HepG2 (cell line): ENCODE data around the gene MAPK9. TPM values are rescaled to one million over a fixed set of nuclear protein-coding genes. Genes with fewer than 3 reads are reported as not detected.

Source experiments
- ATAC-seq: fragments of 200-7000 bp; cut with Tn5 transposase; 3 replicates; pipeline ENCODE4 v1.9.1; 2020; ENCODE audit warnings: mild to moderate bottlenecking, moderate library complexity
- BruUV-seq: library from RNA; stranded (reverse); fragments of 400-500 nt; replicated peaks from 2 replicates; lab custom pipeline; 2021; lab: Mats Ljungman, UMichigan
- CTCF ChIA-PET: fragments of 300-600 bp; formaldehyde crosslinking; extraction: SDS; loops from one replicate; lab custom pipeline; 2021; ENCODE audit warnings: low total read pairs, inconsistent platforms, low intra/inter-chr PET ratio; lab: Yijun Ruan, JAX
- POLR2A ChIA-PET: fragments of 350-600 bp; sonication (Branson Sonifier 250); formaldehyde crosslinking; loops from one replicate; lab custom pipeline; 2020; ENCODE audit warnings: antibody characterized with exemption, inconsistent platforms; lab: Yijun Ruan, JAX
- DNase-seq: peaks from one replicate; pipeline ENCODE4 v3.0.0-alpha.2; 2015; ENCODE audit warnings: low spot score
- FAIRE-seq: peaks from 3 replicates; lab custom pipeline; 2011; peaks lifted over from hg19 to GRCh38; lab: Jason Lieb, UNC
- H2AFZ ChIP-seq: one replicate; pipeline ENCODE4 v1.6.1; 2011; ENCODE audit warnings: low read length, inconsistent platforms
- H3K27ac ChIP-seq: fragments of 300-600 bp; 3 replicates; pipeline ENCODE4 v1.8.0; 2011; ENCODE audit warnings: mixed run types, mild to moderate bottlenecking, mixed read lengths, low read length, inconsistent platforms; ENCODE audit not compliant: insufficient read depth; ENCODE audit errors: extremely low read length
- H3K27me3 ChIP-seq, 2 experiments: fragments of 200-600 bp in 1 of 2; 2 replicates in 1 of 2; 3 replicates in 1 of 2; pipeline versions ENCODE4 v1.6.0 to v1.8.0; 2011; ENCODE audit warnings: low read length in 2 of 2, mild to moderate bottlenecking in 2 of 2, moderate library complexity in 2 of 2, inconsistent platforms in 1 of 2; ENCODE audit not compliant: insufficient read depth in 2 of 2, control insufficient read depth in 1 of 2
- H3K36me3 ChIP-seq, 2 experiments: fragments of 200-600 bp in 1 of 2; replicated peaks in 1 of 2; 2 replicates in 1 of 2; 3 replicates in 1 of 2; pipeline versions ENCODE4 v1.5.1 to v1.8.0; 2011; ENCODE audit warnings: low read length in 2 of 2, inconsistent platforms in 1 of 2; ENCODE audit not compliant: insufficient read depth in 2 of 2, control insufficient read depth in 1 of 2
- H3K4me1 ChIP-seq: 2 replicates; pipeline ENCODE4 v1.5.1; 2012; ENCODE audit warnings: low read length, inconsistent platforms; ENCODE audit not compliant: insufficient read depth
- H3K4me2 ChIP-seq: 2 replicates; pipeline ENCODE4 v1.6.0; 2011; ENCODE audit warnings: low read depth, low read length, inconsistent platforms
- H3K4me3 ChIP-seq, 3 experiments: fragments of 200-600 bp in 1 of 3; sonication (generic), shearing (Covaris generic) in 1 of 3; replicated peaks in 1 of 3; 2 replicates each; pipeline ENCODE4 v1.5.1; 2011 to 2016; ENCODE audit warnings: low read length in 3 of 3, inconsistent platforms in 2 of 3, low read depth in 2 of 3, mild to moderate bottlenecking in 2 of 3, control low read depth in 1 of 3, mixed read lengths in 1 of 3; ENCODE audit not compliant: insufficient read depth in 1 of 3
- H3K79me2 ChIP-seq: one replicate; pipeline ENCODE4 v1.6.1; 2011; ENCODE audit warnings: low read length, inconsistent platforms; ENCODE audit not compliant: insufficient read depth
- H3K9ac ChIP-seq: 2 replicates; pipeline ENCODE4 v1.6.0; 2011; ENCODE audit warnings: mild to moderate bottlenecking, low read depth, low read length, inconsistent platforms; ENCODE audit not compliant: insufficient read depth
- H3K9me3 ChIP-seq: 2 replicates; pipeline ENCODE4 v1.5.1; 2012; ENCODE audit warnings: mild to moderate bottlenecking, low read length
- H4K20me1 ChIP-seq: 2 replicates; pipeline ENCODE4 v1.6.0; 2011; ENCODE audit warnings: inconsistent platforms, mild to moderate bottlenecking, low read length, moderate library complexity; ENCODE audit not compliant: insufficient read depth
- ERF ChIP-seq: IDR thresholded peaks from 2 replicates; pipeline ENCODE4 v1.6.1; 2018; ENCODE audit warnings: missing biosample characterization, missing genetic modification reagents
- FIP1L1 ChIP-seq: fragments of 200-400 bp; formaldehyde crosslinking; IDR thresholded peaks from 2 replicates; pipeline ENCODE4 v1.6.1; 2018; ENCODE audit warnings: low read depth, mild to moderate bottlenecking, low read length, moderate library complexity, borderline replicate concordance; ENCODE audit not compliant: insufficient read depth
- FOXA1 ChIP-seq, 2 experiments: fragments of 450-650 bp in 1 of 2; sonication (generic) in 1 of 2; formaldehyde crosslinking in 1 of 2; IDR thresholded peaks; 2 replicates each; pipeline versions ENCODE4 v1.4.0 to v1.6.1; 2016 to 2020; ENCODE audit warnings: missing genetic modification reagents in 1 of 2
- KDM2A ChIP-seq: sonication (generic); formaldehyde crosslinking; IDR thresholded peaks from 2 replicates; pipeline ENCODE4 v1.4.0; 2020; ENCODE audit warnings: low read depth, missing genetic modification reagents, borderline replicate concordance
- MXD4 ChIP-seq: IDR thresholded peaks from 2 replicates; pipeline ENCODE4 v1.6.1; 2016; ENCODE audit warnings: mild to moderate bottlenecking, missing biosample characterization, missing genetic modification reagents
- ZFP36 ChIP-seq: fragments of 150-350 bp; IDR thresholded peaks from 2 replicates; pipeline ENCODE4 v1.6.1; 2018; ENCODE audit warnings: borderline replicate concordance, low read length, low read depth; ENCODE audit not compliant: partially characterized antibody
- ZFP37 ChIP-seq: sonication (generic); formaldehyde crosslinking; IDR thresholded peaks from 2 replicates; pipeline ENCODE4 v1.4.0; 2020; ENCODE audit warnings: missing genetic modification reagents, borderline replicate concordance
- ZIK1 ChIP-seq: sonication (generic); formaldehyde crosslinking; IDR thresholded peaks from 2 replicates; pipeline ENCODE4 v1.5.0; 2020; ENCODE audit warnings: mild to moderate bottlenecking, low read depth, missing genetic modification reagents, borderline replicate concordance
- ZNF331 ChIP-seq: sonication (generic); formaldehyde crosslinking; IDR thresholded peaks from 2 replicates; pipeline ENCODE4 v1.4.0; 2020; ENCODE audit warnings: missing genetic modification reagents
- ZNF607 ChIP-seq: sonication (generic); formaldehyde crosslinking; IDR thresholded peaks from 2 replicates; pipeline ENCODE4 v1.5.1; 2020; ENCODE audit warnings: missing genetic modification reagents, mild to moderate bottlenecking, borderline replicate concordance
- ZNF709 ChIP-seq: sonication (generic); formaldehyde crosslinking; IDR thresholded peaks from 2 replicates; pipeline ENCODE4 v1.5.0; 2020; ENCODE audit warnings: mild to moderate bottlenecking, missing genetic modification reagents
- ZNF780A ChIP-seq: sonication (generic); formaldehyde crosslinking; IDR thresholded peaks from 2 replicates; pipeline ENCODE4 v1.8.0; 2022; ENCODE audit warnings: mild to moderate bottlenecking, missing genetic modification reagents, moderate library complexity
- WGBS: methylation state at CpG from one replicate; pipeline ENCODE4 v1.1.6; 2017; ENCODE audit warnings: low lambda C conversion rate; 5-methylcytosine and 5-hydroxymethylcytosine counted together
- in situ Hi-C: cut with HindIII; loops from 2 replicates; pipeline ENCODE4 v1.10.0; 2017; ENCODE audit warnings: low pct_unique_long_range_greater_than_20kb; ENCODE audit not compliant: extremely low pct_ligation_motif_present
- intact Hi-C: fragments of 100-400 bp; cut with micrococcal nuclease; formaldehyde crosslinking; loops from one replicate; pipeline ENCODE4 v1.10.0; 2022; ENCODE audit not compliant: unreplicated experiment
- polyA plus RNA-seq, 8 experiments: library from polyadenylated mRNA; depleted of rRNA in 3 of 8; stranded (reverse) in 7 of 8; unstranded in 1 of 8; fragments of >200 nt; fragmentation: Illumina TruSeq in 4 of 8; extraction: Trizol in 4 of 8; gene quantifications; 2 replicates each; pipeline versions ENCODE4 v1.2.1 to v1.2.3, GENCODE V29; 2011 to 2016; ENCODE audit warnings: low read depth in 4 of 8, missing spikeins in 1 of 8, mixed read lengths in 1 of 8; ENCODE audit not compliant: insufficient read depth in 1 of 8
- total RNA-seq, 5 experiments: library from RNA; depleted of rRNA; stranded (reverse); fragments of >200 nt; fragmentation: Illumina TruSeq; extraction: Trizol; gene quantifications; 2 replicates each; pipeline ENCODE4 v1.2.3, GENCODE V29; 2016; ENCODE audit warnings: low read depth in 1 of 5
- TF ChIP-seq, protein P1 (sequence below): sonication (generic); formaldehyde crosslinking; IDR thresholded peaks from 2 replicates; pipeline ENCODE4 v1.5.0; 2020; ENCODE audit warnings: mild to moderate bottlenecking, missing genetic modification reagents, borderline replicate concordance
- TF ChIP-seq, protein P2 (sequence below): sonication (generic); formaldehyde crosslinking; IDR thresholded peaks from 2 replicates; pipeline ENCODE4 v1.4.0; 2020; ENCODE audit warnings: mild to moderate bottlenecking, missing genetic modification reagents, borderline replicate concordance

The MAPK9 gene
- total and polyA plus RNA-seq, 2 of the 13 experiments (the other 11 are each of a cell fraction or from before 2014, with no cell fraction given), result 30.1 to 56.1 TPM

DNA sequence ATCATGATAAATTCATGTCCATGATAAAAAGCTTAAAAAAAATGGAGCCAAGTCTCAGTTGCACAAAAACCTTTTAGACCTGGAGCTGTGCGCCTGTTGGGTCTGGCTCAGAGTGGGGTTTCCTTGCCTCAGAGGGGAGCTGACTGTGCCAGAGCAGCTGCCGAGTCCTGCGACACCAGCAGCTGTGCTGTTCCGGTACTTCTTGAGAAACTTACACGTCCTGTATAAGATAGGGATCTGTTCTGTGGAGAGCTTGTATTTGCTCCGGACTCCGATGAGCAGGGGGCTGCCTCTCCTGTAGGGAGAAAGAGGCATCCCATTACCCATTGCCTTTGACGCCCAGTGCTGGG lies 32.7 kb upstream of the MAPK9 start:
- no peak for FAIRE-seq
- H3K27ac ChIP-seq, result no peak overlapping the region
- in situ Hi-C loops, result loop anchor here (10.0 kb wide), 1 partner anchor 120 kb away; the partner anchor contains the start of gene RASGEF1C
- no peak overlapping the region for H2AFZ ChIP-seq
- H3K4me3 ChIP-seq, result no peak overlapping the region
- no peaks in the 10 kb centered on the region for H3K4me1 ChIP-seq
- no peak for DNase-seq
- H3K79me2 ChIP-seq, result no peaks in the 10 kb centered on the region
- H4K20me1 ChIP-seq, result no peaks in the 10 kb centered on the region
- no peak overlapping the region for H3K9ac ChIP-seq
- H3K27me3 ChIP-seq, result peaks cover 3 to 5% of the 10 kb centered on the region in 2 experiments; a peak in 3 of 5 replicates
- WGBS, result 49% methylated on average over 5 of the region's 8 CpGs
- no peak for TF ChIP-seq FOXA1 (IDR thresholded peaks at IDR 0.05)
- TF ChIP-seq FOXA1 (CRISPR knock-in tag; IDR thresholded peaks at IDR 0.05), result no peak
- TF ChIP-seq ZIK1 (CRISPR knock-in tag), result no peak
- no peak for TF ChIP-seq ZFP37 (CRISPR knock-in tag)
- TF ChIP-seq ZNF331 (CRISPR knock-in tag), result no peak
- no peak for TF ChIP-seq ZNF607
- TF ChIP-seq ZFP36, result no peak
- TF ChIP-seq FIP1L1, result no peak
- no peak for TF ChIP-seq ERF
- no peak for TF ChIP-seq ZNF780A (CRISPR knock-in tag)
- TF ChIP-seq MXD4 (CRISPR knock-in tag), result no peak
- no peak for TF ChIP-seq KDM2A (CRISPR knock-in tag)
- TF ChIP-seq, protein P1, sequence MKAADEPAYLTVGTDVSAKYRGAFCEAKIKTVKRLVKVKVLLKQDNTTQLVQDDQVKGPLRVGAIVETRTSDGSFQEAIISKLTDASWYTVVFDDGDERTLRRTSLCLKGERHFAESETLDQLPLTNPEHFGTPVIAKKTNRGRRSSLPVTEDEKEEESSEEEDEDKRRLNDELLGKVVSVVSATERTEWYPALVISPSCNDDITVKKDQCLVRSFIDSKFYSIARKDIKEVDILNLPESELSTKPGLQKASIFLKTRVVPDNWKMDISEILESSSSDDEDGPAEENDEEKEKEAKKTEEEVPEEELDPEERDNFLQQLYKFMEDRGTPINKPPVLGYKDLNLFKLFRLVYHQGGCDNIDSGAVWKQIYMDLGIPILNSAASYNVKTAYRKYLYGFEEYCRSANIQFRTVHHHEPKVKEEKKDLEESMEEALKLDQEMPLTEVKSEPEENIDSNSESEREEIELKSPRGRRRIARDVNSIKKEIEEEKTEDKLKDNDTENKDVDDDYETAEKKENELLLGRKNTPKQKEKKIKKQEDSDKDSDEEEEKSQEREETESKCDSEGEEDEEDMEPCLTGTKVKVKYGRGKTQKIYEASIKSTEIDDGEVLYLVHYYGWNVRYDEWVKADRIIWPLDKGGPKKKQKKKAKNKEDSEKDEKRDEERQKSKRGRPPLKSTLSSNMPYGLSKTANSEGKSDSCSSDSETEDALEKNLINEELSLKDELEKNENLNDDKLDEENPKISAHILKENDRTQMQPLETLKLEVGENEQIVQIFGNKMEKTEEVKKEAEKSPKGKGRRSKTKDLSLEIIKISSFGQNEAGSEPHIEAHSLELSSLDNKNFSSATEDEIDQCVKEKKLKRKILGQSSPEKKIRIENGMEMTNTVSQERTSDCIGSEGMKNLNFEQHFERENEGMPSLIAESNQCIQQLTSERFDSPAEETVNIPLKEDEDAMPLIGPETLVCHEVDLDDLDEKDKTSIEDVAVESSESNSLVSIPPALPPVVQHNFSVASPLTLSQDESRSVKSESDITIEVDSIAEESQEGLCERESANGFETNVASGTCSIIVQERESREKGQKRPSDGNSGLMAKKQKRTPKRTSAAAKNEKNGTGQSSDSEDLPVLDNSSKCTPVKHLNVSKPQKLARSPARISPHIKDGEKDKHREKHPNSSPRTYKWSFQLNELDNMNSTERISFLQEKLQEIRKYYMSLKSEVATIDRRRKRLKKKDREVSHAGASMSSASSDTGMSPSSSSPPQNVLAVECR, result no peak
- no peak for TF ChIP-seq ZNF709
- TF ChIP-seq, protein P2, sequence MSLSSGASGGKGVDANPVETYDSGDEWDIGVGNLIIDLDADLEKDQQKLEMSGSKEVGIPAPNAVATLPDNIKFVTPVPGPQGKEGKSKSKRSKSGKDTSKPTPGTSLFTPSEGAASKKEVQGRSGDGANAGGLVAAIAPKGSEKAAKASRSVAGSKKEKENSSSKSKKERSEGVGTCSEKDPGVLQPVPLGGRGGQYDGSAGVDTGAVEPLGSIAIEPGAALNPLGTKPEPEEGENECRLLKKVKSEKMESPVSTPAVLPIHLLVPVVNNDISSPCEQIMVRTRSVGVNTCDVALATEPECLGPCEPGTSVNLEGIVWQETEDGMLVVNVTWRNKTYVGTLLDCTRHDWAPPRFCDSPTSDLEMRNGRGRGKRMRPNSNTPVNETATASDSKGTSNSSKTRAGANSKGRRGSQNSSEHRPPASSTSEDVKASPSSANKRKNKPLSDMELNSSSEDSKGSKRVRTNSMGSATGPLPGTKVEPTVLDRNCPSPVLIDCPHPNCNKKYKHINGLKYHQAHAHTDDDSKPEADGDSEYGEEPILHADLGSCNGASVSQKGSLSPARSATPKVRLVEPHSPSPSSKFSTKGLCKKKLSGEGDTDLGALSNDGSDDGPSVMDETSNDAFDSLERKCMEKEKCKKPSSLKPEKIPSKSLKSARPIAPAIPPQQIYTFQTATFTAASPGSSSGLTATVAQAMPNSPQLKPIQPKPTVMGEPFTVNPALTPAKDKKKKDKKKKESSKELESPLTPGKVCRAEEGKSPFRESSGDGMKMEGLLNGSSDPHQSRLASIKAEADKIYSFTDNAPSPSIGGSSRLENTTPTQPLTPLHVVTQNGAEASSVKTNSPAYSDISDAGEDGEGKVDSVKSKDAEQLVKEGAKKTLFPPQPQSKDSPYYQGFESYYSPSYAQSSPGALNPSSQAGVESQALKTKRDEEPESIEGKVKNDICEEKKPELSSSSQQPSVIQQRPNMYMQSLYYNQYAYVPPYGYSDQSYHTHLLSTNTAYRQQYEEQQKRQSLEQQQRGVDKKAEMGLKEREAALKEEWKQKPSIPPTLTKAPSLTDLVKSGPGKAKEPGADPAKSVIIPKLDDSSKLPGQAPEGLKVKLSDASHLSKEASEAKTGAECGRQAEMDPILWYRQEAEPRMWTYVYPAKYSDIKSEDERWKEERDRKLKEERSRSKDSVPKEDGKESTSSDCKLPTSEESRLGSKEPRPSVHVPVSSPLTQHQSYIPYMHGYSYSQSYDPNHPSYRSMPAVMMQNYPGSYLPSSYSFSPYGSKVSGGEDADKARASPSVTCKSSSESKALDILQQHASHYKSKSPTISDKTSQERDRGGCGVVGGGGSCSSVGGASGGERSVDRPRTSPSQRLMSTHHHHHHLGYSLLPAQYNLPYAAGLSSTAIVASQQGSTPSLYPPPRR (CRISPR knock-in tag), result no peak
- ChIA-PET POLR2A (interaction anchor here (0.9 kb wide), 1 partner anchor 10 kb away, joined by 4 read pairs; no protein-coding TSS in a partner anchor), CTCF (no interaction called here)
- no peak for ATAC-seq
- BruUV-seq, result no TSS peak
- H3K36me3 ChIP-seq, result no peaks in the 10 kb centered on the region
- H3K9me3 ChIP-seq, result no peaks in the 10 kb centered on the region
- H3K4me2 ChIP-seq, result no peak overlapping the region
- intact Hi-C loops, result loop anchor here (10.0 kb wide), 1 partner anchor 200 kb away; no protein-coding TSS in a partner anchor
